GM18873 (cell line): ENCODE measurements around the gene PLEKHJ1.

ENCODE experiments used
- ATAC-seq: cut with Tn5 transposase; IDR thresholded peaks from one replicate; pipeline ENCODE4 v1.9.1; 2021; ENCODE audit warnings: mild to moderate bottlenecking, moderate library complexity, moderate number of reproducible peaks; ENCODE audit not compliant: unreplicated experiment, low FRiP score

The PLEKHJ1 gene

GRCh38 chr19:2187159-2187558 lies 49.0 kb downstream of the PLEKHJ1 start:
- no peak for ATAC-seq

- no peak for ATAC-seq
Measured at GRCh38 chr19:2186071-2186846, 49.9 kb downstream of the PLEKHJ1 start.

GRCh38 chr19:2185734-2186070 lies 50.4 kb downstream of the PLEKHJ1 start:
- no peak for ATAC-seq

- no peak for ATAC-seq
Measured at GRCh38 chr19:2184422-2184975, 51.6 kb downstream of the PLEKHJ1 start.
